Lung (tissue), 12 donors: Measurements from ENCODE around the gene DZANK1. TPM values are rescaled to one million over a fixed set of nuclear protein-coding genes. Genes with fewer than 3 reads are reported as not detected.

Experiments used
- ATAC-seq: fragments of 200-7000 bp; cut with Tn5 transposase; one replicate; pipeline ENCODE4 v1.9.1; 2020; ENCODE audit warnings: moderate number of reproducible peaks; ENCODE audit not compliant: insufficient read depth, low FRiP score
- DNase-seq, 3 donors: peaks; one replicate each; pipeline ENCODE4 v3.0.0-alpha.2; 2013 to 2017
- H3K27ac ChIP-seq, 2 donors: one replicate each; pipeline ENCODE4 v1.5.1; 2013; ENCODE audit warnings: mild to moderate bottlenecking in 2 of 2, moderate library complexity in 2 of 2, control low read depth in 1 of 2, inconsistent platforms in 1 of 2, low read depth in 1 of 2, low read length in 1 of 2
- H3K27me3 ChIP-seq, 3 donors: one replicate each; pipeline ENCODE4 v1.5.1; 2013; ENCODE audit warnings: low read length in 2 of 3; ENCODE audit not compliant: control insufficient read depth in 3 of 3, insufficient read depth in 3 of 3
- H3K36me3 ChIP-seq, 4 donors: one replicate each; pipeline ENCODE4 v1.5.1; 2013; ENCODE audit warnings: low read length in 4 of 4, mild to moderate bottlenecking in 1 of 4, moderate library complexity in 1 of 4; ENCODE audit not compliant: control insufficient read depth in 4 of 4, insufficient read depth in 4 of 4
- H3K4me1 ChIP-seq, 5 donors: one replicate each; pipeline ENCODE4 v1.5.1; 2013; ENCODE audit warnings: low read length in 5 of 5, mild to moderate bottlenecking in 2 of 5, moderate library complexity in 1 of 5; ENCODE audit not compliant: control insufficient read depth in 5 of 5, insufficient read depth in 5 of 5
- H3K4me3 ChIP-seq: one replicate; pipeline ENCODE4 v1.5.1; 2013; ENCODE audit warnings: mild to moderate bottlenecking, control low read depth, moderate library complexity
- H3K9ac ChIP-seq, 2 donors: one replicate each; pipeline ENCODE4 v1.5.1; 2013; ENCODE audit warnings: low read length in 2 of 2, control low read depth in 1 of 2; ENCODE audit not compliant: insufficient read depth in 1 of 2
- H3K9me3 ChIP-seq, 4 donors: one replicate each; pipeline ENCODE4 v1.5.1; 2013; ENCODE audit warnings: low read length in 3 of 4, mild to moderate bottlenecking in 1 of 4, moderate library complexity in 1 of 4; ENCODE audit not compliant: control insufficient read depth in 4 of 4, insufficient read depth in 3 of 4
- WGBS, 2 donors: extraction: QIAGEN DNeasy Blood & Tissue Kit; methylation state at CpG; one replicate each; pipeline ENCODE4 v1.1.7; 2013; 5-methylcytosine and 5-hydroxymethylcytosine counted together
- polyA plus RNA-seq, 2 donors: library from polyadenylated mRNA; stranded (reverse); fragments of 200-250 nt; gene quantifications; one replicate each; pipeline ENCODE4 v1.2.1, GENCODE V29; 2013
- total RNA-seq, 2 donors: library from RNA; depleted of rRNA in 1 of 2; stranded (reverse); fragments of >200 nt in 1 of 2; gene quantifications; one replicate each; pipeline ENCODE4 v1.2.1, GENCODE V29; 2014 to 2021
- TF ChIP-seq, protein P1 (sequence below): IDR thresholded peaks from 2 replicates; pipeline ENCODE4 v1.5.1; 2012; ENCODE audit warnings: mild to moderate bottlenecking; ENCODE audit errors: control extremely low read depth, extremely low read depth
- donor health status: control.
- donor health status: control.
- donor health status: Bipolar disorder and iron deficiency.
- donor health status: healthy.
- donor health status: DM: yes; HTN: yes; CAD: no.

DZANK1 gene
- total and polyA plus RNA-seq, 4 donors, result 1.8 to 7.6 (median 4.7) TPM

DNA sequence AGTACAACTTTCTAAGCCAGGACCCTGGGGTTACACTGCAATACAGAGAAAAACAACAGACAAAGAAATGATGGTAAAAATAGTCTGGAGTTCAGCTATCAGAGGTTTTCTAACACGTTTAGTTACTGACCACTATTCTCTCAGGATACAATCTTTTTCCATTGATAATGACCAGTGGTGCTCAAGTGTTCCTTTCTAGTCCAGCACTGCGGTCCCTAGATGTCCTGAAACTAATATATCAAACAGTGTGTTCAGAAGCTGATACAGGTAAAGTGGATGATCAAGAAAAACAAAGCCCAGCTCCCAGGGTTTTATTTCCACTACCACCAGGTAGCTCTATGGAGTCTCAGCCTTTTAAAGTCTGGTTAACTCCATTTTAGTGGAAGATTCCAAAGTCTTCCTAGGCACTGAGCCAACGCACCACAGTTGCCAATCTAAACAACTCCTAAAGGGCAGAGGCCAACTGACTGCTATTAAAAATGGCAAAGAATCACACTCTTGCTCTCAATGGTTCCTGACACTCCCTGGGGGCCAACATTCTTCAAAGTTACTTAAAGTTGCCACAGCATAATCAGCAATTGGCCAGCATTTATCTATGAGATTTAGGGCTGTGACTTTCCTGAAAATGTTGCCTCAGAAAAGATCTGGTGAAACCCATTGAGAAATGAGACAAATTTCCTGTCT, 38.2 kb downstream of the DZANK1 start:
- TF ChIP-seq, protein P1, sequence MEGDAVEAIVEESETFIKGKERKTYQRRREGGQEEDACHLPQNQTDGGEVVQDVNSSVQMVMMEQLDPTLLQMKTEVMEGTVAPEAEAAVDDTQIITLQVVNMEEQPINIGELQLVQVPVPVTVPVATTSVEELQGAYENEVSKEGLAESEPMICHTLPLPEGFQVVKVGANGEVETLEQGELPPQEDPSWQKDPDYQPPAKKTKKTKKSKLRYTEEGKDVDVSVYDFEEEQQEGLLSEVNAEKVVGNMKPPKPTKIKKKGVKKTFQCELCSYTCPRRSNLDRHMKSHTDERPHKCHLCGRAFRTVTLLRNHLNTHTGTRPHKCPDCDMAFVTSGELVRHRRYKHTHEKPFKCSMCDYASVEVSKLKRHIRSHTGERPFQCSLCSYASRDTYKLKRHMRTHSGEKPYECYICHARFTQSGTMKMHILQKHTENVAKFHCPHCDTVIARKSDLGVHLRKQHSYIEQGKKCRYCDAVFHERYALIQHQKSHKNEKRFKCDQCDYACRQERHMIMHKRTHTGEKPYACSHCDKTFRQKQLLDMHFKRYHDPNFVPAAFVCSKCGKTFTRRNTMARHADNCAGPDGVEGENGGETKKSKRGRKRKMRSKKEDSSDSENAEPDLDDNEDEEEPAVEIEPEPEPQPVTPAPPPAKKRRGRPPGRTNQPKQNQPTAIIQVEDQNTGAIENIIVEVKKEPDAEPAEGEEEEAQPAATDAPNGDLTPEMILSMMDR, result no peak
- no peak overlapping the region for H3K4me3 ChIP-seq
- peaks cover 0 to 2% (median under 1%) of the 10 kb centered on the region in 4 donors for H3K36me3 ChIP-seq
- WGBS, 2 donors, result 43 to 79% methylated on average over 3 of the region's 3 CpGs
- DNase-seq (peak; percentile 84 to 92 (median 89)), ATAC-seq (no peak)
- no peak overlapping the region for H3K27ac ChIP-seq
- no peak overlapping the region for H3K9ac ChIP-seq
- H3K27me3 ChIP-seq, result no peaks in the 10 kb centered on the region
- H3K4me1 ChIP-seq, result peaks cover 0 to 18% (median 5%) of the 10 kb centered on the region in 5 donors
- H3K9me3 ChIP-seq, result no peaks in the 10 kb centered on the region

DNA sequence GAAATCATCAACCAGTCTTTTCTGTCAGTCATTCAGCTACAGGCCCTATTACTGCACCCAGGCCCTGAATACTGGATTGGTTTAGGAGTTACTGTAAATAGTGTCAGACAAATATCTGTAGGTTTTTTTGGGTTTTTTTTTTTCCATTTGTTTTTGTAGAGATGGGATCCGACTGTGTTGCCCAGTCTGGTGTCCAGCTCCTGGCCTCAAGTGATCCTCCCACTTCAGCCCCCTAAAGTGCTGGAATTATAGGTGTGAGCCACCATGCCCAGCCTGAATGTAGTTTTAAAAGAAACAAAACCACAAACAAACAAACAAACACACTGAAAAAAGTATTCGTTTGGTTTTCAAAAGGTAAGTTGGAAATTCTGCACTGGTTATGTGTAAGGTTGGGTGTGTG, 39.6 kb downstream of the DZANK1 start:
- WGBS, 2 donors, result 87 to 91% methylated on average over 2 of the region's 2 CpGs
- H3K4me3 ChIP-seq, result no peak overlapping the region
- DNase-seq, result no peak
- TF ChIP-seq, protein P1, result no peak
- H3K36me3 ChIP-seq, result no peaks in the 10 kb centered on the region
- H3K9ac ChIP-seq, result no peak overlapping the region
- no peaks in the 10 kb centered on the region for H3K27me3 ChIP-seq
- peaks cover 0 to 3% (median 0%) of the 10 kb centered on the region in 4 donors for H3K9me3 ChIP-seq
- ATAC-seq, result no peak
- H3K4me1 ChIP-seq, result peaks cover 0 to 18% (median 5%) of the 10 kb centered on the region in 5 donors
- no peak overlapping the region for H3K27ac ChIP-seq

DNA sequence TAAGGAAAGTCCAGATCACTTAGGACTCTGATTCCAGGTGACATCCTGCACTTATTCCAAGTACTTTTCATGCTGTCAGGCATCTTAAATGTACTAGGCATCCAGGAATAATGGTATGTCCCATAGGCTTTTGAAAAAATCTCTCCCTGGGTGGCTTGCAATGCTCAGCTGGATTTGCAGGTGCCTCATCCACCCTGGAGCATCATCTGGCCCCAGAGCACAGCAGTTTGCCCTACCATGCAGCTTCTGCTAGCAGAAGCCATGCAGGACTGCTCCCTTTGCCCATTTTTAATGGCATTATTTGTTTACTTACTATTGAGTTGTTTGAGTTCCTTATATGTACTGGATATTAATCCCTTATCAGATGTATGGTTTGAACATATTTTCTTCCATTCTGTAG, 45.2 kb downstream of the DZANK1 start:
- no peak for DNase-seq
- Histone ChIP-seq H3K4me3 (no peak overlapping the region), H3K9ac (no peak overlapping the region), H3K27ac (no peak overlapping the region), H3K27me3 (no peaks in the 10 kb centered on the region), H3K36me3 (no peaks in the 10 kb centered on the region), H3K4me1 (peaks cover 0 to 10% (median 0%) of the 10 kb centered on the region in 5 donors), H3K9me3 (peaks cover 0 to 3% (median 0%) of the 10 kb centered on the region in 4 donors)
- no peak for ATAC-seq
- TF ChIP-seq, protein P1, result no peak
